ENCODE measurements around the gene GUCY2F. TPM values are rescaled to one million over a fixed set of nuclear protein-coding genes. Genes with fewer than 3 reads are reported as not detected.

GUCY2F gene
- polyA plus RNA-seq, 1 donor (not counting 4 experiments of a cell fraction or from before 2014, with no cell fraction given): not detected

DNA sequence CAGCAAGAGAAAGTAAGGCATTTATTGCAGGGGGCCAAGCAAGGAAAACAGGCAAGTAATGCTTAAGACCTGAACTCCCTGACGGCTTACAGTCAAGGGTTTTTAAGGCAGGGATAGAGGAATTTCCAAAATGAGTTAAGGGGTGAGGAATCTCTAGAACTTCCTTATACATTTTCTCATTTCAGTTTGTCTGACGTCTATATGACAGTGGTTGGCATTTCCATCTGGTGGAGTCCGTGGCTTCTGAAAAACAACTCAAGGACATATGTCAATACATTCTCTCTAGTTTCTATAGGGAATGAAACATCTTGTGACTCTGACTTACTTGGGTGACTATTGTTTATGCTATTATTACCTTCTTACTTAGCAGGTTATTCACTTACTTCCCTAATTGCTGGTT lies 19.3 kb upstream of the GUCY2F start:
- Histone ChIP-seq H3K9me3 (ENCODE audit: control insufficient read depth, low read depth, low read length) (no peaks in the 10 kb centered on the region), H3K27me3 (ENCODE audit: control insufficient read depth, extremely low read depth, insufficient read depth, low read length) (peaks cover 8% of the 10 kb centered on the region), H3K4me2 (ENCODE audit: control insufficient read depth, extremely low read depth, insufficient read depth, low read depth, low read length) (no peak overlapping the region), H3K9ac (ENCODE audit: control insufficient read depth, extremely low read depth, insufficient read depth, low read length) (no peak overlapping the region), H3K36me3 (ENCODE audit: control insufficient read depth in 2 of 2, extremely low read depth in 1 of 2, insufficient read depth in 2 of 2, low read length in 2 of 2) (no peaks in the 10 kb centered on the region), H3K4me3 (ENCODE audit: control insufficient read depth in 2 of 3, extremely low read depth in 1 of 3, insufficient read depth in 2 of 3, low read depth in 1 of 3, low read length in 3 of 3) (no peak overlapping the region), H3K79me2 (ENCODE audit: control insufficient read depth, insufficient read depth, low read length) (no peaks in the 10 kb centered on the region), H3K27ac (ENCODE audit: control insufficient read depth, insufficient read depth, low read length) (no peak overlapping the region), H3K4me1 (ENCODE audit: control insufficient read depth, extremely low read depth, insufficient read depth, low read length) (no peaks in the 10 kb centered on the region), H4K20me1 (ENCODE audit: control insufficient read depth, extremely low read depth, insufficient read depth, low read length) (no peaks in the 10 kb centered on the region), H2AFZ (ENCODE audit: control insufficient read depth, low read length) (no peak overlapping the region), H3K9me1 (ENCODE audit: control insufficient read depth, extremely low read depth, insufficient read depth, low read length) (no peaks in the 10 kb centered on the region)
- dilution Hi-C loops (cut with MboI; ENCODE audit: extremely low pct_ligation_motif_present, low sequenced_read_pairs): no loop called here
- TF ChIP-seq, protein P1, sequence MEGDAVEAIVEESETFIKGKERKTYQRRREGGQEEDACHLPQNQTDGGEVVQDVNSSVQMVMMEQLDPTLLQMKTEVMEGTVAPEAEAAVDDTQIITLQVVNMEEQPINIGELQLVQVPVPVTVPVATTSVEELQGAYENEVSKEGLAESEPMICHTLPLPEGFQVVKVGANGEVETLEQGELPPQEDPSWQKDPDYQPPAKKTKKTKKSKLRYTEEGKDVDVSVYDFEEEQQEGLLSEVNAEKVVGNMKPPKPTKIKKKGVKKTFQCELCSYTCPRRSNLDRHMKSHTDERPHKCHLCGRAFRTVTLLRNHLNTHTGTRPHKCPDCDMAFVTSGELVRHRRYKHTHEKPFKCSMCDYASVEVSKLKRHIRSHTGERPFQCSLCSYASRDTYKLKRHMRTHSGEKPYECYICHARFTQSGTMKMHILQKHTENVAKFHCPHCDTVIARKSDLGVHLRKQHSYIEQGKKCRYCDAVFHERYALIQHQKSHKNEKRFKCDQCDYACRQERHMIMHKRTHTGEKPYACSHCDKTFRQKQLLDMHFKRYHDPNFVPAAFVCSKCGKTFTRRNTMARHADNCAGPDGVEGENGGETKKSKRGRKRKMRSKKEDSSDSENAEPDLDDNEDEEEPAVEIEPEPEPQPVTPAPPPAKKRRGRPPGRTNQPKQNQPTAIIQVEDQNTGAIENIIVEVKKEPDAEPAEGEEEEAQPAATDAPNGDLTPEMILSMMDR (optimal IDR thresholded peaks at IDR 0.05 in 1 of 3, IDR thresholded peaks at IDR 0.05 in 1 of 3, conservative IDR thresholded peaks at IDR 0.05 in 1 of 3; ENCODE audit: extremely low read depth in 1 of 3, insufficient read depth in 2 of 3, low read length in 3 of 3): no peak
- TF ChIP-seq EZH2 (IDR thresholded peaks at IDR 0.05; ENCODE audit: low read length): no peak
- DNase-seq (ENCODE audit: low read depth, low spot score): no peak
- FAIRE-seq: no peak

DNA sequence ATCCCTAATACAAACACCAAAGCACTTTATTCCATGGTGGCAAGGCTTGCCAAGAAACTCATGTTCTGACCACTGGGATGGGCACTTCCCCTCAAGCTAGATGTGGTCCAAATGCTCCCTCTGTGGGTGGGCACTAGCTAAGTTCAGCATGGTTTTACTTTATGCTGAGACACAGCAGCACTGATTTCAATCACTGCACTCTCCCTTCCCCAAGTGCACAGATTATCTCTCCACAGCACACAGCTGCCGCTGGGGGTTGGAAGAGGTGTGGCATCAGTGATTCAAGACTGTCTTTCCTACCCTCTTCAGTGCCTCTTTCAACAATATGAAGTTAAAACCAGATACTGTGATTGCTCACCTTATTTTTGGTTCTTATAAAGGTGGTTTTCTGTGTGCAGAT lies 16.5 kb upstream of the GUCY2F start:
- no peak for FAIRE-seq
- Histone ChIP-seq H3K36me3 (ENCODE audit: control insufficient read depth in 2 of 2, extremely low read depth in 1 of 2, insufficient read depth in 2 of 2, low read length in 2 of 2) (no peaks in the 10 kb centered on the region), H3K4me2 (ENCODE audit: control insufficient read depth, extremely low read depth, insufficient read depth, low read depth, low read length) (no peak overlapping the region), H4K20me1 (ENCODE audit: control insufficient read depth, extremely low read depth, insufficient read depth, low read length) (no peaks in the 10 kb centered on the region), H3K27ac (ENCODE audit: control insufficient read depth, insufficient read depth, low read length) (no peak overlapping the region), H3K9ac (ENCODE audit: control insufficient read depth, extremely low read depth, insufficient read depth, low read length) (no peak overlapping the region), H3K79me2 (ENCODE audit: control insufficient read depth, insufficient read depth, low read length) (no peaks in the 10 kb centered on the region), H3K27me3 (ENCODE audit: control insufficient read depth, extremely low read depth, insufficient read depth, low read length) (peaks cover 8% of the 10 kb centered on the region), H3K9me1 (ENCODE audit: control insufficient read depth, extremely low read depth, insufficient read depth, low read length) (no peaks in the 10 kb centered on the region), H2AFZ (ENCODE audit: control insufficient read depth, low read length) (no peak overlapping the region), H3K4me3 (ENCODE audit: control insufficient read depth in 2 of 3, extremely low read depth in 1 of 3, insufficient read depth in 2 of 3, low read depth in 1 of 3, low read length in 3 of 3) (no peak overlapping the region), H3K9me3 (ENCODE audit: control insufficient read depth, low read depth, low read length) (no peaks in the 10 kb centered on the region), H3K4me1 (ENCODE audit: control insufficient read depth, extremely low read depth, insufficient read depth, low read length) (no peaks in the 10 kb centered on the region)
- no peak for DNase-seq (ENCODE audit: low read depth, low spot score)
- dilution Hi-C loops (cut with MboI; ENCODE audit: extremely low pct_ligation_motif_present, low sequenced_read_pairs): no loop called here
- TF ChIP-seq, protein P1 (optimal IDR thresholded peaks at IDR 0.05 in 1 of 3, IDR thresholded peaks at IDR 0.05 in 1 of 3, conservative IDR thresholded peaks at IDR 0.05 in 1 of 3; ENCODE audit: extremely low read depth in 1 of 3, insufficient read depth in 2 of 3, low read length in 3 of 3): no peak
- TF ChIP-seq EZH2 (IDR thresholded peaks at IDR 0.05; ENCODE audit: low read length): no peak

Measured in keratinocyte (primary cell).